PFSK-1 (cell line): Measurements from ENCODE around the gene CA9.

Experiments
- POLR2AphosphoS5 ChIP-seq: IDR thresholded peaks from 2 replicates; pipeline ENCODE4 v1.6.1; 2012; ENCODE audit warnings: low read depth, mild to moderate bottlenecking, control low read depth, low read length, moderate library complexity
- TAF1 ChIP-seq: IDR thresholded peaks from 2 replicates; pipeline ENCODE4 v1.6.1; 2012; ENCODE audit warnings: low read length, control low read depth, borderline replicate concordance; ENCODE audit not compliant: insufficient read depth

DNA sequence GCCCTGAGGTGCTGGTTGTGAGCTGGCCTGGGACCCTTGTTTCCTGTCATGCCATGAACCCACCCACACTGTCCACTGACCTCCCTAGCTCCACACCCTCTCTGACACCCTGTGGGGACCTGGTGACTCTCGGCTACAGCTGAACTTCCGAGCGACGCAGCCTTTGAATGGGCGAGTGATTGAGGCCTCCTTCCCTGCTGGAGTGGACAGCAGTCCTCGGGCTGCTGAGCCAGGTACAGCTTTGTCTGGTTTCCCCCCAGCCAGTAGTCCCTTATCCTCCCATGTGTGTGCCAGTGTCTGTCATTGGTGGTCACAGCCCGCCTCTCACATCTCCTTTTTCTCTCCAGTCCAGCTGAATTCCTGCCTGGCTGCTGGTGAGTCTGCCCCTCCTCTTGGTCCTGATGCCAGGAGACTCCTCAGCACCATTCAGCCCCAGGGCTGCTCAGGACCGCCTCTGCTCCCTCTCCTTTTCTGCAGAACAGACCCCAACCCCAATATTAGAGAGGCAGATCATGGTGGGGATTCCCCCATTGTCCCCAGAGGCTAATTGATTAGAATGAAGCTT lies 6.1 kb downstream of the CA9 start:
- TF ChIP-seq POLR2AphosphoS5 (no peak), TAF1 (no peak)
